DND-41 (cell line): ENCODE measurements around the gene HEXIM1.

Experiments
- EZH2 ChIP-seq: IDR thresholded peaks from 3 replicates; pipeline ENCODE4 v1.6.1; 2012; ENCODE audit warnings: borderline replicate concordance, low read depth, mild to moderate bottlenecking, moderate library complexity, low read length, inconsistent platforms; ENCODE audit not compliant: severe bottlenecking
- TF ChIP-seq, protein P1 (sequence below): IDR thresholded peaks from 2 replicates; pipeline ENCODE4 v1.5.1; 2012; ENCODE audit warnings: borderline replicate concordance, low read length, moderate library complexity, mild to moderate bottlenecking; ENCODE audit not compliant: poor library complexity, severe bottlenecking; ENCODE audit errors: extremely low read depth

DNA sequence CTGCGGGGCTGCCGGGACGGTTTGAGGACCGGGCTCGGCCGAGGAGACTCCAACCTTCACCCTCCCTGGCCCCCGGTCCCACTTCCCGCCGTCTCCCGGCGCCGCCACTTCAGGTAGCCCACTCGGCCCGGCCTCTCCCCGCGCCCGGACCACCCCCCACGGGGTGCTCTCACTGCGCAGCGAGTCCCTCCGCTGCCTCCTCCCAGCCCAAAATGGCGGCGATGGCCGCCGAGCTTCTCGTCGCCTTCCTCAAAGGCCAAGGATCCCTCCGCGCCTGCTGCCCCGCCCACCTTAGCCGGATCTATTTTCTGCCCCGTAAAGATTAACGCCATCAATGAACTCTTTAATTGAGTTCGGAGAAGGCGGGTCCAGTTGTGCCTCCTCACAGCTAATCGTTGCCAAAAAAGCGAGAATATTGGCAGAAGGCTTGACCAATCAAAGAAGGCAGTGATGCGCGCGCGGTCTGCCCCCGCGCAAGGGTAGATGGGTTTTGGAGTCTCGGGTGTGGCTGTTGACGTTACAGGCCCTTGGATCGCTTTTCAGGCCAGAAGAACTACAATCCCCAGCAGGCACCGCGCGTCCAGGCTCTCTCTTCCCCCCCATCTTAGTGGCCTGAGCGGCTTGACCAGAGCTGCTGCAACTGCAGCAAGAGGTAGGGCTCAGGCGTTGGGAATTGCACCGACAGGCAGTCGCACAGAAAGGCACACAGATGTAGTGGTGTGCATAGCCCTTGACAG lies 13.2 kb downstream of the HEXIM1 start, which contains the start of gene HEXIM2:
- TF ChIP-seq EZH2 = no peak
- TF ChIP-seq, protein P1, sequence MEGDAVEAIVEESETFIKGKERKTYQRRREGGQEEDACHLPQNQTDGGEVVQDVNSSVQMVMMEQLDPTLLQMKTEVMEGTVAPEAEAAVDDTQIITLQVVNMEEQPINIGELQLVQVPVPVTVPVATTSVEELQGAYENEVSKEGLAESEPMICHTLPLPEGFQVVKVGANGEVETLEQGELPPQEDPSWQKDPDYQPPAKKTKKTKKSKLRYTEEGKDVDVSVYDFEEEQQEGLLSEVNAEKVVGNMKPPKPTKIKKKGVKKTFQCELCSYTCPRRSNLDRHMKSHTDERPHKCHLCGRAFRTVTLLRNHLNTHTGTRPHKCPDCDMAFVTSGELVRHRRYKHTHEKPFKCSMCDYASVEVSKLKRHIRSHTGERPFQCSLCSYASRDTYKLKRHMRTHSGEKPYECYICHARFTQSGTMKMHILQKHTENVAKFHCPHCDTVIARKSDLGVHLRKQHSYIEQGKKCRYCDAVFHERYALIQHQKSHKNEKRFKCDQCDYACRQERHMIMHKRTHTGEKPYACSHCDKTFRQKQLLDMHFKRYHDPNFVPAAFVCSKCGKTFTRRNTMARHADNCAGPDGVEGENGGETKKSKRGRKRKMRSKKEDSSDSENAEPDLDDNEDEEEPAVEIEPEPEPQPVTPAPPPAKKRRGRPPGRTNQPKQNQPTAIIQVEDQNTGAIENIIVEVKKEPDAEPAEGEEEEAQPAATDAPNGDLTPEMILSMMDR = no peak
